ENCODE measurements around the gene SLC1A6. TPM values are rescaled to one million over a fixed set of nuclear protein-coding genes. Genes with fewer than 3 reads are reported as not detected.

SLC1A6 gene
- total and polyA plus RNA-seq, 9 donors: 0.09 to 3.3 (median 0.26) TPM; not detected in 1

GRCh38 chr19:15008308-15008707 lies 28.6 kb upstream of the SLC1A6 start:
- no peak for DNase-seq
- peaks cover 12% of the 10 kb centered on the region for H3K27me3 ChIP-seq (ENCODE audit: control insufficient read depth, insufficient read depth, low read length)
- H3K9me3 ChIP-seq (replicated peaks; ENCODE audit: control insufficient read depth, low read depth, low read length): no peaks in the 10 kb centered on the region
- H3K27ac ChIP-seq (ENCODE audit: low read length): no peak overlapping the region
- no peaks in the 10 kb centered on the region for H3K36me3 ChIP-seq (ENCODE audit: control insufficient read depth, insufficient read depth, low read length)
- H3K4me1 ChIP-seq (ENCODE audit: control insufficient read depth, insufficient read depth, low read length): no peaks in the 10 kb centered on the region
- H3K4me3 ChIP-seq (ENCODE audit: low read length): no peak overlapping the region

DNA sequence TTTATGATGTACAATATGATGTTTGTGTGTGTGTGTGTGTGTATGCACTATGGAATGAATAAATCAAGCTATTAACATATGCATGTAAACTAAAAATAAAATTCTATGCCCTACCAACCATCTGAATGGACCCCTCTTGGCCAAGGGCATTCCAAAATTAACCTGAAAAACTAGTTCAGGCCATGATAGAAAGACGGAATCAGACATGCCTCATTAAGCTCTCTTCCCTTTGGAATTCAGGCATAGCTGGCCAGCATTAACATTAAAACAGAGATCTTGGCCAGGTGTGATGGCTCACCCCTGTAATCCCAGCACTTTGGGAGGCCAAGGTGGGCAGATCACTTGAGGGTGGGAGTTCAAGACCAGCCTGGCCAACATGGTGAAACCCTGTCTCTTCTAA lies 18.3 kb upstream of the SLC1A6 start:
- Histone ChIP-seq H3K27ac (ENCODE audit: low read length) (no peak overlapping the region), H3K27me3 (ENCODE audit: control insufficient read depth, insufficient read depth, low read length) (no peaks in the 10 kb centered on the region), H3K4me3 (ENCODE audit: low read length) (no peak overlapping the region), H3K36me3 (ENCODE audit: control insufficient read depth, insufficient read depth, low read length) (no peaks in the 10 kb centered on the region), H3K4me1 (ENCODE audit: control insufficient read depth, insufficient read depth, low read length) (no peaks in the 10 kb centered on the region), H3K9me3 (replicated peaks; ENCODE audit: control insufficient read depth, low read depth, low read length) (no peaks in the 10 kb centered on the region)
- 80% methylated on average over 1 of the region's 1 CpG for WGBS (ENCODE audit: insufficient coverage)
- DNase-seq: no peak

DNA sequence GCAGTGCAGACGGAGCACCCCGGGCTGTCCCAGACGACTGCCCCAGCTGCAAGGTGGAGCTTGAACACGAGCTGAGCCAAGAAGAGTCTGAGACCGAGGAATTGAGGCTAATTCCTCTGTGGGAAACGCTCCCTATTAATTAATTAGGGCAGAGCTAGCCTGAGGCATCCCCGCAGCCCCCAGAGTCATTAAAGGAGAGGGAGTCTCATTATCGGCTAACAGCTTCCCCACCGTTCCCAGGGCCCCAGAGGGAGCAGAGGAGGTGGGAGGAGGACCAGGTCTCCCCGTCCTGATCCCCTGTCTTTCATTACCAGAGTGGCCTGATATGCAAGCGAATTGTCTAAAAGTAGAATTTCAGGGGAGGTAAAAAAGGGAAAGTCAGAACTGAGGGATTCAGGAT lies 13.1 kb upstream of the SLC1A6 start:
- no peaks in the 10 kb centered on the region for H3K36me3 ChIP-seq (ENCODE audit: control insufficient read depth, insufficient read depth, low read length)
- no peak for DNase-seq
- 27% methylated on average over 3 of the region's 11 CpGs for WGBS (ENCODE audit: insufficient coverage)
- no peaks in the 10 kb centered on the region for H3K27me3 ChIP-seq (ENCODE audit: control insufficient read depth, insufficient read depth, low read length)
- H3K9me3 ChIP-seq (replicated peaks; ENCODE audit: control insufficient read depth, low read depth, low read length): no peaks in the 10 kb centered on the region
- no peak overlapping the region for H3K27ac ChIP-seq (ENCODE audit: low read length)
- H3K4me3 ChIP-seq (ENCODE audit: low read length): no peak overlapping the region
- H3K4me1 ChIP-seq (ENCODE audit: control insufficient read depth, insufficient read depth, low read length): no peaks in the 10 kb centered on the region

GRCh38 chr19:14985133-14985532 lies 5.5 kb upstream of the SLC1A6 start:
- Histone ChIP-seq H3K4me3 (ENCODE audit: low read length) (no peak overlapping the region), H3K27ac (ENCODE audit: low read length) (no peak overlapping the region), H3K9me3 (replicated peaks; ENCODE audit: control insufficient read depth, low read depth, low read length) (no peaks in the 10 kb centered on the region), H3K4me1 (ENCODE audit: control insufficient read depth, insufficient read depth, low read length) (peaks cover 2% of the 10 kb centered on the region), H3K27me3 (ENCODE audit: control insufficient read depth, insufficient read depth, low read length) (peaks cover 15% of the 10 kb centered on the region), H3K36me3 (ENCODE audit: control insufficient read depth, insufficient read depth, low read length) (no peaks in the 10 kb centered on the region)
- DNase-seq: no peak
- WGBS (ENCODE audit: insufficient coverage): 33% methylated on average over 1 of the region's 5 CpGs

DNA sequence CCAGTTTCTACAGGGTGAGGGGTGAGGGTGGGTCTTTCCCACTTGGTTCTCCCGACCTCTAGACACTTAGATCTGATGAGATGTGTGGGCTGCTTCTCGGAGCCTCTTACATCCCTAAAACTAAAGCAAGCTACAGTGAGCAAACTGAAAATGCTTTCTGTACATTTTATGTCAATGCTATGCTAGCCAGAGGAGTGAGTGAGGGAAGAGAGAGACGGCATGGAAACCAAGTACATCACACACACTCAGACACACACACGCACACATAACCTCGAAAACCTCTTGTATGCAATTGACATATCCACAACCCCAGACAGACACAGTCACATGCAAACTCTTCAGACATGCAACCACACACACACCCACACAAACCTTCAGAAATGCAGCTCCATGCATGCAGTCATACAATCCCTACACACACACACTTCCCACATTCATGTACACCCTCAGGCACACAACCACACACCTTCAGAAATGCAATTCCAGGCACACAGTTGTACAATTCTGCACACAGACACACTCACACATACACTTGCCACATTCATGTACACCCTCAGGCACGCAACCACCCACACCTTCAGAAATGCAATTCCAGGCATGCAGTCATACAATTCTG lies 1.4 kb downstream of the SLC1A6 start:
- no peak for DNase-seq
- no peak overlapping the region for H3K27ac ChIP-seq (ENCODE audit: low read length)
- no peaks in the 10 kb centered on the region for H3K9me3 ChIP-seq (replicated peaks; ENCODE audit: control insufficient read depth, low read depth, low read length)
- H3K36me3 ChIP-seq (ENCODE audit: control insufficient read depth, insufficient read depth, low read length): no peaks in the 10 kb centered on the region
- peaks cover 37% of the 10 kb centered on the region for H3K27me3 ChIP-seq (ENCODE audit: control insufficient read depth, insufficient read depth, low read length)
- WGBS (ENCODE audit: insufficient coverage): 76% methylated on average over 2 of the region's 6 CpGs
- H3K4me3 ChIP-seq (ENCODE audit: low read length): no peak overlapping the region
- H3K4me1 ChIP-seq (ENCODE audit: control insufficient read depth, insufficient read depth, low read length): peaks cover 5% of the 10 kb centered on the region

- Histone ChIP-seq H3K4me1 (ENCODE audit: control insufficient read depth, insufficient read depth, low read length) (peaks cover 5% of the 10 kb centered on the region), H3K4me3 (ENCODE audit: low read length) (no peak overlapping the region), H3K27ac (ENCODE audit: low read length) (no peak overlapping the region), H3K36me3 (ENCODE audit: control insufficient read depth, insufficient read depth, low read length) (no peaks in the 10 kb centered on the region), H3K27me3 (ENCODE audit: control insufficient read depth, insufficient read depth, low read length) (peaks cover 37% of the 10 kb centered on the region), H3K9me3 (replicated peaks; ENCODE audit: control insufficient read depth, low read depth, low read length) (no peaks in the 10 kb centered on the region)
- no peak for DNase-seq
- 79% methylated on average over 2 of the region's 5 CpGs for WGBS (ENCODE audit: insufficient coverage)
These were observed 2.5 kb downstream of the SLC1A6 start for GRCh38 chr19:14977128-14977527.

GRCh38 chr19:14974488-14974887 lies 5.2 kb downstream of the SLC1A6 start:
- H3K4me3 ChIP-seq (ENCODE audit: low read length): no peak overlapping the region
- no peaks in the 10 kb centered on the region for H3K36me3 ChIP-seq (ENCODE audit: control insufficient read depth, insufficient read depth, low read length)
- H3K27ac ChIP-seq (ENCODE audit: low read length): no peak overlapping the region
- peaks cover 18% of the 10 kb centered on the region for H3K27me3 ChIP-seq (ENCODE audit: control insufficient read depth, insufficient read depth, low read length)
- WGBS (ENCODE audit: insufficient coverage): no CpG with 5 or more reads among the region's 4 CpGs
- no peaks in the 10 kb centered on the region for H3K4me1 ChIP-seq (ENCODE audit: control insufficient read depth, insufficient read depth, low read length)
- H3K9me3 ChIP-seq (replicated peaks; ENCODE audit: control insufficient read depth, low read depth, low read length): no peaks in the 10 kb centered on the region
- DNase-seq: no peak

DNA sequence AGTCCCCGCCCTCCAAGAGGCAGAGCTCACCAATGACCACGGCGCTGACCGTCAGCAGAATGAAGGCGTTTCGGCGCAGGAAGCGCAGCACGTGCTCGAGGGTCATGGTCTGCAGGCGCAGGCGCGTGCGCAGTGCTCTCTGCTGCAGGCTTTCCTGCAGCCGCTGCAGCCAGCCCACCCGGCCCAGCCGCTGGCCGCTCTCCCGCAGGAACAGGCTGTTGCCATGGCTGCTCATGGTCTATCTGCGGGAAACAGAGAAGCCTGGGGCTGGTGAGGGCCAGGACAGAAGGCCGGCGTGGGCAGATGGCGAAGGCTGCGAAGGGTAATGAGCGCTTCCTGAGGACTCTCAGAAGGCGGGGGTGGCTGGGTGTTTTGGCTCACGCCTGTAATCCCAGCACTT lies 7.0 kb downstream of the SLC1A6 start:
- Histone ChIP-seq H3K27ac (ENCODE audit: low read length) (no peak overlapping the region), H3K9me3 (replicated peaks; ENCODE audit: control insufficient read depth, low read depth, low read length) (no peaks in the 10 kb centered on the region), H3K36me3 (ENCODE audit: control insufficient read depth, insufficient read depth, low read length) (no peaks in the 10 kb centered on the region), H3K27me3 (ENCODE audit: control insufficient read depth, insufficient read depth, low read length) (peaks cover 4% of the 10 kb centered on the region), H3K4me1 (ENCODE audit: control insufficient read depth, insufficient read depth, low read length) (no peaks in the 10 kb centered on the region), H3K4me3 (ENCODE audit: low read length) (no peak overlapping the region)
- no peak for DNase-seq
- WGBS (ENCODE audit: insufficient coverage): 75% methylated on average over 26 of the region's 27 CpGs

GRCh38 chr19:14971474-14971873 lies 8.2 kb downstream of the SLC1A6 start:
- DNase-seq: no peak
- Histone ChIP-seq H3K36me3 (ENCODE audit: control insufficient read depth, insufficient read depth, low read length) (no peaks in the 10 kb centered on the region), H3K27ac (ENCODE audit: low read length) (no peak overlapping the region), H3K4me3 (ENCODE audit: low read length) (no peak overlapping the region), H3K27me3 (ENCODE audit: control insufficient read depth, insufficient read depth, low read length) (no peaks in the 10 kb centered on the region), H3K9me3 (replicated peaks; ENCODE audit: control insufficient read depth, low read depth, low read length) (no peaks in the 10 kb centered on the region), H3K4me1 (ENCODE audit: control insufficient read depth, insufficient read depth, low read length) (no peaks in the 10 kb centered on the region)
- WGBS (ENCODE audit: insufficient coverage): 85% methylated on average over 7 of the region's 7 CpGs

- Histone ChIP-seq H3K27ac (ENCODE audit: low read length) (no peak overlapping the region), H3K4me3 (ENCODE audit: low read length) (no peak overlapping the region), H3K36me3 (ENCODE audit: control insufficient read depth, insufficient read depth, low read length) (no peaks in the 10 kb centered on the region), H3K27me3 (ENCODE audit: control insufficient read depth, insufficient read depth, low read length) (no peaks in the 10 kb centered on the region), H3K9me3 (replicated peaks; ENCODE audit: control insufficient read depth, low read depth, low read length) (no peaks in the 10 kb centered on the region), H3K4me1 (ENCODE audit: control insufficient read depth, insufficient read depth, low read length) (no peaks in the 10 kb centered on the region)
- 88% methylated on average over 14 of the region's 14 CpGs for WGBS (ENCODE audit: insufficient coverage)
- no peak for DNase-seq
These were observed 11.4 kb downstream of the SLC1A6 start for GRCh38 chr19:14968247-14968646.

Data from muscle of leg (tissue), 11 donors.